Hypothalamus (tissue), 51 donors: Measurements from ENCODE around the gene KCNJ18.
A peak's percentile ranks its signal among the peaks of the same experiment; 100 is the strongest.
"Not testable (repeated sequence)": the region's sequence is repeated elsewhere in the genome, so short reads cannot be mapped to it uniquely, and the experiment has no call there.

Experiments used
- DNase-seq, 51 donors: peaks; one replicate each; lab custom pipeline; 2025; lab: John Stamatoyannopoulos, UW

The KCNJ18 gene

GRCh38 chr17:21670361-21671155 is 21.8 kb upstream of the KCNJ18 start:
- not testable (repeated sequence) for DNase-seq

- DNase-seq = not testable (repeated sequence)
These were observed 20.9 kb upstream of the KCNJ18 start for GRCh38 chr17:21671437-21671836.

- not testable (repeated sequence) for DNase-seq
These were observed 20.5 kb upstream of the KCNJ18 start for GRCh38 chr17:21671871-21672270.

GRCh38 chr17:21673451-21674241 is 18.7 kb upstream of the KCNJ18 start:
- DNase-seq = not testable (repeated sequence)

GRCh38 chr17:21674242-21674731 is 18.0 kb upstream of the KCNJ18 start:
- DNase-seq = no peak

- not testable (repeated sequence) for DNase-seq
These were observed 17.2 kb upstream of the KCNJ18 start for GRCh38 chr17:21674891-21675738.

- not testable (repeated sequence) for DNase-seq
These were observed 16.6 kb upstream of the KCNJ18 start for GRCh38 chr17:21675739-21676130.

GRCh38 chr17:21676281-21677111 is 15.8 kb upstream of the KCNJ18 start:
- no peak for DNase-seq

GRCh38 chr17:21677126-21677910 is 15.0 kb upstream of the KCNJ18 start:
- DNase-seq = no peak

- DNase-seq = no peak
These were observed 14.4 kb upstream of the KCNJ18 start for GRCh38 chr17:21677911-21678310.

- peak in 5 of 51 donors; percentile 8 to 54 (median 16) for DNase-seq
These were observed 13.8 kb upstream of the KCNJ18 start for GRCh38 chr17:21678393-21679081.

GRCh38 chr17:21679256-21680146 is 12.8 kb upstream of the KCNJ18 start:
- peak in 1 of 51 donors; percentile 15 for DNase-seq

- DNase-seq = no peak
These were observed 12.0 kb upstream of the KCNJ18 start for GRCh38 chr17:21680366-21680765.

GRCh38 chr17:21680850-21681351 is 11.4 kb upstream of the KCNJ18 start:
- DNase-seq = peak in 1 of 51 donors; percentile 40

GRCh38 chr17:21681576-21681975 is 10.7 kb upstream of the KCNJ18 start:
- DNase-seq = not testable (repeated sequence)

GRCh38 chr17:21682130-21682529 is 10.2 kb upstream of the KCNJ18 start:
- not testable (repeated sequence) for DNase-seq

- peak in 1 of 51 donors; percentile 10 for DNase-seq
These were observed 9.1 kb upstream of the KCNJ18 start for GRCh38 chr17:21683142-21683712.
